Bone marrow (tissue), 2 donors: ENCODE data around the gene GABRA4.

Experiments
- DNase-seq, 2 donors: peaks; one replicate each; lab custom pipeline; 2025; lab: John Stamatoyannopoulos, UW

GABRA4 gene

DNA sequence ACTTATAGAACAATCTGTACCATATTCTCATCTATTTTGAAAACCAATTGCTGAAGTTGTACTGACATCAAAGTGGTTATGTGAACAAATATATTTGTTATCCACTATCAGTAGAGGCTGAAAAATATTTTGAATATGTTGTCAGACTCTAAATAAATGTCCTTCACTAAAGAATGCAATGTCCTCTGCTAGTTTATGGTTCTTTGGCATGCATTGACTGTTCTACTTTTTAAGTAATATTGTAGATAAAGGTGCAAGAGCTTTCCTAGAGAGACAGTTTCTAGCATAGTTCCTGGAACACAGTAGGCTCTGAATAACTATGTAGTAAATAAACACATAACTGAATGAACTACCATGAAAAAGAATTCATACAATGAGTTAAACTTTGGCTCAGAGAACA lies 66.2 kb downstream of the GABRA4 start:
- no peak for DNase-seq

GRCh38 chr4:46924789-46925529 lies 68.4 kb downstream of the GABRA4 start:
- DNase-seq, result no peak

GRCh38 chr4:46922205-46922604 lies 71.2 kb downstream of the GABRA4 start:
- no peak for DNase-seq

DNA sequence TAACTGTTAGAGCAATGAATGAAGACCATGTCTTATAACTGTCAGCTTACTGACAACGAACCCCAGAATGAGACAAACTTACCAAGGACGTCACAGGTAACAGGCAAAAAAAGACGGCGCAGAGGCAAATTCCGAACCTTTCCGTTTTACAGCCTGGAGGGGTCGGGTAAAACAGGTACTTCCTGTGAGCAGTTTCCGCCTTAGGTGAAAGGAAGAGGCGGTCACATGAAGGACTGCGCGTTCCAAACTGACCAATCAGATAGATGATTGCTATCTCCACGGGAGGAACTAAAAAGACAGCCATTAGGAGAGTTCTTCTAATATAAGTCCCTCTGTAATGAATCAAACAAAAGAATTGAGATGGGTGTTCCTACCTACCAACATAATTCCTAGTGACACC lies 84.3 kb downstream of the GABRA4 start, which contains the start of gene COX7B2:
Gene COX7B2, minus strand, starts transcription at position 168 of the 400 bp plus-strand sequence. CDS start 174,053 bp downstream, outside the sequence.
- DNase-seq, result no peak

GRCh38 chr4:46908148-46908547 lies 85.2 kb downstream of the GABRA4 start:
- DNase-seq, result no peak

DNA sequence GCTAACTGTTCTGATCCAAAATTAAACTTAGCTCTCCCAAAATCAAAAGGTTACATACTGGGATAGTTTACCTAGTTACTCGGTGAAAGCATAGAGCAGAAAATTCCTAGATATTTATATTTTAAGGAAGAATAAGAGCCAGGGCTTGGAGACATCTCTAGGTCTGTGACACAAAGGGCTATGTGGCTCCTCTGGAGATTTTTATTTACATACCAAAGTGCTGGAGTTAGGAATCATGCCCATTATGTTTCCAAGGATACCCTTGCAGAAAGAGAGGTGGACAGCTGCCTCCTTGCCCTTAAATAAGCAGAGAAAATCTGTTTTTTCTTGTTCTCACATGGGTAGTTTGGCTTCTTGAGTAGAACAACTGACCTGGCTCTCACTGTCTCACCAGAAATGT lies 93.3 kb downstream of the GABRA4 start:
- no peak for DNase-seq

- no peak for DNase-seq
Measured at GRCh38 chr4:46894826-46895225, 98.6 kb downstream of the GABRA4 start.

DNA sequence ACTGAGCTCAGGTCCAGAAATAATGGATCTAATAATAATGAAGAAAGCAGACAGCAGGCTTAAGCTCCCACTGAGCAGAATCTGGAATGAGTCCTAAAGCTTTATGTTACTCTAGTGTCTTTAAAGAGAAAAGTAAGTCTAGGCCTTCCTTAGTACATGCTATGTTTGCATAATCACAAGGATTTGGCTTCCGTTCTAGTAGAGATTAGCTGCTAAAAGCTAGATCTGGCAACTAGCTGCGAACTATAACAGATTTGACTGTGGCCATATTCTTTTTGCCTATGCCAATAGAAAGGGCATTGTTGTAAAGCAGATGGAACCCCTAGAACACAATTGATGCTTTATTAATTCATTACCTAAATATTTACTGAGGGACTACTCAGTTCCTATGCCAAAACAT lies 103.3 kb downstream of the GABRA4 start:
- no peak for DNase-seq

GRCh38 chr4:46889410-46889809 lies 104.0 kb downstream of the GABRA4 start:
- DNase-seq, result no peak

- DNase-seq, result no peak
Measured at GRCh38 chr4:46886711-46887110, 106.7 kb downstream of the GABRA4 start.

GRCh38 chr4:46878641-46879040 lies 114.7 kb downstream of the GABRA4 start:
- no peak for DNase-seq

GRCh38 chr4:46874811-46875210 lies 118.6 kb downstream of the GABRA4 start:
- DNase-seq, result no peak

- DNase-seq, result no peak
Measured at GRCh38 chr4:46870411-46870810, 123.0 kb downstream of the GABRA4 start.
